HepG2 (cell line): ENCODE results near the gene PDE4D. TPM values are rescaled to one million over a fixed set of nuclear protein-coding genes. Genes with fewer than 3 reads are reported as not detected.

Experiments
- ATAC-seq: fragments of 200-7000 bp; cut with Tn5 transposase; 3 replicates; pipeline ENCODE4 v1.9.1; 2020; ENCODE audit warnings: mild to moderate bottlenecking, moderate library complexity
- BruUV-seq: library from RNA; stranded (reverse); fragments of 400-500 nt; replicated peaks from 2 replicates; lab custom pipeline; 2021; lab: Mats Ljungman, UMichigan
- CTCF ChIA-PET: fragments of 300-600 bp; formaldehyde crosslinking; extraction: SDS; loops from one replicate; lab custom pipeline; 2021; ENCODE audit warnings: low total read pairs, inconsistent platforms, low intra/inter-chr PET ratio; lab: Yijun Ruan, JAX
- POLR2A ChIA-PET: fragments of 350-600 bp; sonication (Branson Sonifier 250); formaldehyde crosslinking; loops from one replicate; lab custom pipeline; 2020; ENCODE audit warnings: antibody characterized with exemption, inconsistent platforms; lab: Yijun Ruan, JAX
- DNase-seq: peaks from one replicate; pipeline ENCODE4 v3.0.0-alpha.2; 2015; ENCODE audit warnings: low spot score
- FAIRE-seq: peaks from 3 replicates; lab custom pipeline; 2011; peaks lifted over from hg19 to GRCh38; lab: Jason Lieb, UNC
- H2AFZ ChIP-seq: one replicate; pipeline ENCODE4 v1.6.1; 2011; ENCODE audit warnings: low read length, inconsistent platforms
- H3K27ac ChIP-seq: fragments of 300-600 bp; 3 replicates; pipeline ENCODE4 v1.8.0; 2011; ENCODE audit warnings: mixed run types, mild to moderate bottlenecking, mixed read lengths, low read length, inconsistent platforms; ENCODE audit not compliant: insufficient read depth; ENCODE audit errors: extremely low read length
- H3K27me3 ChIP-seq, 2 experiments: fragments of 200-600 bp in 1 of 2; 2 replicates in 1 of 2; 3 replicates in 1 of 2; pipeline versions ENCODE4 v1.6.0 to v1.8.0; 2011; ENCODE audit warnings: low read length in 2 of 2, mild to moderate bottlenecking in 2 of 2, moderate library complexity in 2 of 2, inconsistent platforms in 1 of 2; ENCODE audit not compliant: insufficient read depth in 2 of 2, control insufficient read depth in 1 of 2
- H3K36me3 ChIP-seq, 2 experiments: fragments of 200-600 bp in 1 of 2; replicated peaks in 1 of 2; 2 replicates in 1 of 2; 3 replicates in 1 of 2; pipeline versions ENCODE4 v1.5.1 to v1.8.0; 2011; ENCODE audit warnings: low read length in 2 of 2, inconsistent platforms in 1 of 2; ENCODE audit not compliant: insufficient read depth in 2 of 2, control insufficient read depth in 1 of 2
- H3K4me1 ChIP-seq: 2 replicates; pipeline ENCODE4 v1.5.1; 2012; ENCODE audit warnings: low read length, inconsistent platforms; ENCODE audit not compliant: insufficient read depth
- H3K4me2 ChIP-seq: 2 replicates; pipeline ENCODE4 v1.6.0; 2011; ENCODE audit warnings: low read depth, low read length, inconsistent platforms
- H3K4me3 ChIP-seq, 3 experiments: fragments of 200-600 bp in 1 of 3; sonication (generic), shearing (Covaris generic) in 1 of 3; replicated peaks in 1 of 3; 2 replicates each; pipeline ENCODE4 v1.5.1; 2011 to 2016; ENCODE audit warnings: low read length in 3 of 3, inconsistent platforms in 2 of 3, low read depth in 2 of 3, mild to moderate bottlenecking in 2 of 3, control low read depth in 1 of 3, mixed read lengths in 1 of 3; ENCODE audit not compliant: insufficient read depth in 1 of 3
- H3K79me2 ChIP-seq: one replicate; pipeline ENCODE4 v1.6.1; 2011; ENCODE audit warnings: low read length, inconsistent platforms; ENCODE audit not compliant: insufficient read depth
- H3K9ac ChIP-seq: 2 replicates; pipeline ENCODE4 v1.6.0; 2011; ENCODE audit warnings: mild to moderate bottlenecking, low read depth, low read length, inconsistent platforms; ENCODE audit not compliant: insufficient read depth
- H3K9me3 ChIP-seq: 2 replicates; pipeline ENCODE4 v1.5.1; 2012; ENCODE audit warnings: mild to moderate bottlenecking, low read length
- H4K20me1 ChIP-seq: 2 replicates; pipeline ENCODE4 v1.6.0; 2011; ENCODE audit warnings: inconsistent platforms, mild to moderate bottlenecking, low read length, moderate library complexity; ENCODE audit not compliant: insufficient read depth
- MAFF ChIP-seq: IDR thresholded peaks from 2 replicates; pipeline ENCODE4 v1.6.1; 2011; ENCODE audit warnings: low read depth, low read length, improper control_type of control experiment
- MAFK ChIP-seq, 2 experiments: IDR thresholded peaks in 1 of 2; conservative IDR thresholded peaks in 1 of 2; 2 replicates each; pipeline ENCODE4 v1.6.1; 2011; ENCODE audit warnings: improper control_type of control experiment in 2 of 2, low read length in 2 of 2
- THYN1 ChIP-seq: sonication (generic); formaldehyde crosslinking; IDR thresholded peaks from 2 replicates; pipeline ENCODE4 v1.8.1; 2023; ENCODE audit warnings: low read depth, mild to moderate bottlenecking, moderate library complexity, missing genetic modification reagents, borderline replicate concordance
- ZNF703 ChIP-seq: sonication (generic); formaldehyde crosslinking; IDR thresholded peaks from 2 replicates; pipeline ENCODE4 v1.5.1; 2020; ENCODE audit warnings: missing genetic modification reagents, mild to moderate bottlenecking, moderate library complexity, borderline replicate concordance
- WGBS: methylation state at CpG from one replicate; pipeline ENCODE4 v1.1.6; 2017; ENCODE audit warnings: low lambda C conversion rate; 5-methylcytosine and 5-hydroxymethylcytosine counted together
- in situ Hi-C: cut with HindIII; loops from 2 replicates; pipeline ENCODE4 v1.10.0; 2017; ENCODE audit warnings: low pct_unique_long_range_greater_than_20kb; ENCODE audit not compliant: extremely low pct_ligation_motif_present
- intact Hi-C: fragments of 100-400 bp; cut with micrococcal nuclease; formaldehyde crosslinking; loops from one replicate; pipeline ENCODE4 v1.10.0; 2022; ENCODE audit not compliant: unreplicated experiment
- polyA plus RNA-seq, 8 experiments: library from polyadenylated mRNA; depleted of rRNA in 3 of 8; stranded (reverse) in 7 of 8; unstranded in 1 of 8; fragments of >200 nt; fragmentation: Illumina TruSeq in 4 of 8; extraction: Trizol in 4 of 8; gene quantifications; 2 replicates each; pipeline versions ENCODE4 v1.2.1 to v1.2.3, GENCODE V29; 2011 to 2016; ENCODE audit warnings: low read depth in 4 of 8, missing spikeins in 1 of 8, mixed read lengths in 1 of 8; ENCODE audit not compliant: insufficient read depth in 1 of 8
- total RNA-seq, 5 experiments: library from RNA; depleted of rRNA; stranded (reverse); fragments of >200 nt; fragmentation: Illumina TruSeq; extraction: Trizol; gene quantifications; 2 replicates each; pipeline ENCODE4 v1.2.3, GENCODE V29; 2016; ENCODE audit warnings: low read depth in 1 of 5

PDE4D gene
- total and polyA plus RNA-seq, 2 of the 13 experiments (the other 11 are each of a cell fraction or from before 2014, with no cell fraction given): 7.0 to 12.2 TPM

GRCh38 chr5:58965677-58966414 is 927.7 kb downstream of the PDE4D start:
- ChIA-PET POLR2A (no interaction called here), CTCF (no interaction called here)
- Histone ChIP-seq H3K27ac (no peak overlapping the region), H3K36me3 (no peaks in the 10 kb centered on the region), H2AFZ (no peak overlapping the region), H3K9me3 (no peaks in the 10 kb centered on the region), H3K79me2 (no peaks in the 10 kb centered on the region), H3K4me2 (no peak overlapping the region), H3K9ac (no peak overlapping the region), H4K20me1 (no peaks in the 10 kb centered on the region), H3K4me3 (no peak overlapping the region), H3K27me3 (peaks cover 0 to 8% of the 10 kb centered on the region in 2 experiments; a peak in 1 of 5 replicates), H3K4me1 (no peaks in the 10 kb centered on the region)
- no TSS peak for BruUV-seq
- in situ Hi-C loops (no loop called here), intact Hi-C loops (no loop called here)
- peak; percentile 54 for ATAC-seq
- peak; percentile 81 to 93 for TF ChIP-seq MAFK (conservative IDR thresholded peaks at IDR 0.05 in 1 of 2, IDR thresholded peaks at IDR 0.05 in 1 of 2; ENCODE audit: low read length in 2 of 2)
- TF ChIP-seq ZNF703: no peak
- peak; percentile 83 for TF ChIP-seq MAFF
- 22% methylated on average over 9 of the region's 9 CpGs for WGBS
- no peak for FAIRE-seq
- no peak for DNase-seq

DNA sequence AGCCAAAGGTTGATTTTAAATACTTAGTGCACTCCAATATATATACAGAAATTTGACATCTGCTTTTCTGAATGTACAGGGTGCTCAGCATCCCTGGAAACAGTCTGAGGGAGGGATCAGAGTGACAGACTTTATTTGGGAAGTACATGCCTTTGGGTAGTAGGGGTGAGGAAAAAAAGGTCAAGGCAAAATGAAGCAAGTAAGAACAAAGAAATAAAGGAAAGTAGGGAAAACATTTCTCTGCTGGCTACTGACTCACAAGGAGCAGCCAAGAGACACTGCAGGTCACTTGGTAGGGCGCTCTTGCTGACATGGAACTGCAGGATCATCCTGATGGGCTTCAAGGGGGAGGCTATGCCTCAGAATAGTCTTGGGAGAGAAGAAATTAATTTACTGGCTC is 929.7 kb downstream of the PDE4D start:
- ATAC-seq: no peak
- Histone ChIP-seq H3K4me3 (no peak overlapping the region), H3K9me3 (no peaks in the 10 kb centered on the region), H3K27me3 (peaks cover 0 to 8% of the 10 kb centered on the region in 2 experiments; a peak in 1 of 5 replicates), H3K4me2 (no peak overlapping the region), H3K79me2 (no peaks in the 10 kb centered on the region), H3K36me3 (no peaks in the 10 kb centered on the region), H3K27ac (no peak overlapping the region), H3K4me1 (no peaks in the 10 kb centered on the region), H3K9ac (no peak overlapping the region), H4K20me1 (no peaks in the 10 kb centered on the region), H2AFZ (no peak overlapping the region)
- no peak for DNase-seq
- 0% methylated on average over 1 of the region's 1 CpG for WGBS
- intact Hi-C loops: no loop called here
- ChIA-PET CTCF (no interaction called here), POLR2A (no interaction called here)
- no TSS peak for BruUV-seq
- no peak for TF ChIP-seq THYN1 (CRISPR knock-in tag)
- in situ Hi-C loops: no loop called here
- FAIRE-seq: no peak
